Cardiac muscle cell (in vitro differentiated cells and primary cell): ENCODE results near the gene TARM1. TPM values are rescaled to one million over a fixed set of nuclear protein-coding genes. Genes with fewer than 3 reads are reported as not detected.

Source experiments
- DNase-seq, 2 donors: peaks; one replicate each; pipeline versions ENCODE4 v3.0.0 to v3.0.0-alpha.2; 2010 to 2017; ENCODE audit warnings: low read depth in 1 of 2, low spot score in 1 of 2
- H3K27ac ChIP-seq: fragments of 200-600 bp; sonication (generic); 2 replicates; pipeline ENCODE4 v1.5.1; 2016
- H3K27me3 ChIP-seq: fragments of 200-600 bp; sonication (generic); 2 replicates; pipeline ENCODE4 v1.6.0; 2016; ENCODE audit warnings: control low read depth
- H3K36me3 ChIP-seq: fragments of 200-600 bp; sonication (generic); 2 replicates; pipeline ENCODE4 v1.5.1; 2016; ENCODE audit warnings: control low read depth
- H3K4me1 ChIP-seq: fragments of 200-600 bp; sonication (generic); 2 replicates; pipeline ENCODE4 v1.8.1; 2017; ENCODE audit warnings: low read depth, mild to moderate bottlenecking, mixed run types
- H3K4me3 ChIP-seq: fragments of 200-600 bp; sonication (generic); 2 replicates; pipeline ENCODE4 v1.5.1; 2016; ENCODE audit warnings: mild to moderate bottlenecking
- H3K9me3 ChIP-seq: fragments of 200-600 bp; sonication (generic); 2 replicates; pipeline ENCODE4 v1.5.1; 2017; ENCODE audit warnings: low read depth, mild to moderate bottlenecking, control low read depth
- CTCF ChIP-seq: IDR thresholded peaks from 2 replicates; pipeline ENCODE4 v1.5.1; 2012; ENCODE audit warnings: low read depth, mild to moderate bottlenecking, low read length
- polyA plus RNA-seq: library from polyadenylated mRNA; unstranded; fragments of >200 nt; fragmentation: Nextera tagmentation; extraction: Ambion mirVana; gene quantifications from 2 replicates; pipeline ENCODE4 v1.2.1, GENCODE V29; 2016
- total RNA-seq: library from RNA; depleted of rRNA; stranded (reverse); fragments of >200 nt; gene quantifications from 2 replicates; pipeline ENCODE4 v1.2.3, GENCODE V29; 2016

Gene TARM1
- total and polyA plus RNA-seq, 2 experiments from 2014 or later, result not detected

GRCh38 chr19:54063350-54064116 lies 17.6 kb downstream of the TARM1 start, which contains the start of gene VSTM1:
Gene VSTM1 (minus strand): TSS chr19:54063897. CDS start chr19:54063777, 120 bp downstream.
- no peak within 1 kb of the TSS for H3K27ac ChIP-seq
- H3K9me3 ChIP-seq, result no peaks in the 10 kb centered on the region
- no peak within 1 kb of the TSS for H3K4me3 ChIP-seq
- H3K4me1 ChIP-seq, result no peaks in the 10 kb centered on the region
- H3K36me3 ChIP-seq, result no peaks in the 10 kb centered on the region
- TF ChIP-seq CTCF, result no peak
- no peak for DNase-seq
- H3K27me3 ChIP-seq, result no peaks in the 10 kb centered on the region

- H3K27ac ChIP-seq, result no peak overlapping the region
- no peak overlapping the region for H3K4me3 ChIP-seq
- no peak for DNase-seq
- TF ChIP-seq CTCF, result no peak
- H3K36me3 ChIP-seq, result no peaks in the 10 kb centered on the region
- no peaks in the 10 kb centered on the region for H3K27me3 ChIP-seq
- H3K9me3 ChIP-seq, result no peaks in the 10 kb centered on the region
- no peaks in the 10 kb centered on the region for H3K4me1 ChIP-seq
Observed at GRCh38 chr19:54062643-54063042, 18.5 kb downstream of the TARM1 start.

- DNase-seq, result no peak
- no peak for TF ChIP-seq CTCF
- Histone ChIP-seq H3K27ac (no peak overlapping the region), H3K36me3 (no peaks in the 10 kb centered on the region), H3K27me3 (no peaks in the 10 kb centered on the region), H3K4me3 (no peak overlapping the region), H3K4me1 (no peaks in the 10 kb centered on the region), H3K9me3 (no peaks in the 10 kb centered on the region)
Observed at GRCh38 chr19:54047616-54048015, 33.5 kb downstream of the TARM1 start.

- Histone ChIP-seq H3K27me3 (no peaks in the 10 kb centered on the region), H3K9me3 (no peaks in the 10 kb centered on the region)
Observed at GRCh38 chr19:54045771-54046170, 35.4 kb downstream of the TARM1 start.

GRCh38 chr19:54042989-54043388 lies 38.2 kb downstream of the TARM1 start:
- no peak for DNase-seq
- H3K36me3 ChIP-seq, result no peaks in the 10 kb centered on the region
- no peaks in the 10 kb centered on the region for H3K4me1 ChIP-seq
- no peaks in the 10 kb centered on the region for H3K9me3 ChIP-seq
- no peak for TF ChIP-seq CTCF
- H3K4me3 ChIP-seq, result no peak overlapping the region
- H3K27ac ChIP-seq, result no peak overlapping the region
- no peaks in the 10 kb centered on the region for H3K27me3 ChIP-seq

More at GRCh38 chr19:54045771-54046170, 35.4 kb downstream of the TARM1 start:
- Histone ChIP-seq H3K4me1 (no peaks in the 10 kb centered on the region), H3K4me3 (no peak overlapping the region), H3K27ac (no peak overlapping the region), H3K36me3 (no peaks in the 10 kb centered on the region)
- no peak for TF ChIP-seq CTCF
- no peak for DNase-seq
